AML-193 (cell line): ENCODE measurements around the gene URI1.
"Not testable (repeated sequence)": the region's sequence is repeated elsewhere in the genome, so short reads cannot be mapped to it uniquely, and the experiment has no call there.

Experiments used
- DNase-seq, 2 experiments: peaks; one replicate each; lab custom pipeline; 2025; lab: John Stamatoyannopoulos, UW

Gene URI1

GRCh38 chr19:29942404-29943261 is 594 bp downstream of the URI1 start:
- DNase-seq: peak; percentile 27 to 48

- DNase-seq: no peak
Measured at GRCh38 chr19:29943615-29944014, 1.6 kb downstream of the URI1 start.

GRCh38 chr19:29944390-29945012 is 2.5 kb downstream of the URI1 start:
- no peak for DNase-seq

GRCh38 chr19:29945017-29945416 is 3.0 kb downstream of the URI1 start:
- no peak for DNase-seq

GRCh38 chr19:29945433-29945832 is 3.4 kb downstream of the URI1 start:
- DNase-seq: no peak

- no peak for DNase-seq
Measured at GRCh38 chr19:29946645-29947044, 4.6 kb downstream of the URI1 start.

- no peak for DNase-seq
Measured at GRCh38 chr19:29947871-29948270, 5.8 kb downstream of the URI1 start.

GRCh38 chr19:29948759-29949470 is 6.9 kb downstream of the URI1 start:
- not testable (repeated sequence) for DNase-seq

- no peak for DNase-seq
Measured at GRCh38 chr19:29952177-29952576, 10.1 kb downstream of the URI1 start.

GRCh38 chr19:29952646-29953045 is 10.6 kb downstream of the URI1 start:
- peak; percentile 42 to 52 for DNase-seq

- DNase-seq: no peak
Measured at GRCh38 chr19:29953352-29954247, 11.6 kb downstream of the URI1 start.

GRCh38 chr19:29956855-29957254 is 14.8 kb downstream of the URI1 start:
- DNase-seq: no peak

- no peak for DNase-seq
Measured at GRCh38 chr19:29961311-29961710, 19.3 kb downstream of the URI1 start.

- DNase-seq: no peak
Measured at GRCh38 chr19:29962793-29963192, 20.8 kb downstream of the URI1 start.

GRCh38 chr19:29963576-29963975 is 21.5 kb downstream of the URI1 start:
- DNase-seq: no peak

GRCh38 chr19:29964171-29964570 is 22.1 kb downstream of the URI1 start:
- peak in 1 of 2 experiments; percentile 6 for DNase-seq

GRCh38 chr19:29965492-29965891 is 23.5 kb downstream of the URI1 start:
- no peak for DNase-seq

- not testable (repeated sequence) for DNase-seq
Measured at GRCh38 chr19:29966142-29966541, 24.1 kb downstream of the URI1 start.

GRCh38 chr19:29966588-29967249 is 24.7 kb downstream of the URI1 start:
- peak; percentile 28 to 30 for DNase-seq

GRCh38 chr19:29967623-29968022 is 25.6 kb downstream of the URI1 start:
- DNase-seq: peak; percentile 87 to 93

- DNase-seq: no peak
Measured at GRCh38 chr19:29969891-29970290, 27.9 kb downstream of the URI1 start.
